ENCODE measurements around the gene ELK3. TPM values are rescaled to one million over a fixed set of nuclear protein-coding genes. Genes with fewer than 3 reads are reported as not detected.

The ELK3 gene
- total and polyA plus RNA-seq, 8 donors = 2.9 to 12.9 (median 6.1) TPM

- Histone ChIP-seq H3K27me3 (no peaks in the 10 kb centered on the region), H3K27ac (peak overlapping the region in 1 of 4 donors; percentile 39), H3K4me3 (peak overlapping the region in 1 of 4 donors; percentile 69), H3K4me1 (peaks cover 0 to 11% (median 0%) of the 10 kb centered on the region in 3 donors), H3K9me3 (no peaks in the 10 kb centered on the region), H3K36me3 (no peaks in the 10 kb centered on the region)
- 62 to 65% methylated on average over 9 of the region's 9 CpGs for WGBS, 2 donors
- no peak for DNase-seq
- intact Hi-C loops (cut with DNase I) = no loop called here
- FAIRE-seq = no peak
- TF ChIP-seq CTCF (IDR thresholded peaks at IDR 0.05) = no peak
- no peak for ATAC-seq
Measured at GRCh38 chr12:96192926-96193573, 1.1 kb upstream of the ELK3 start.

DNA sequence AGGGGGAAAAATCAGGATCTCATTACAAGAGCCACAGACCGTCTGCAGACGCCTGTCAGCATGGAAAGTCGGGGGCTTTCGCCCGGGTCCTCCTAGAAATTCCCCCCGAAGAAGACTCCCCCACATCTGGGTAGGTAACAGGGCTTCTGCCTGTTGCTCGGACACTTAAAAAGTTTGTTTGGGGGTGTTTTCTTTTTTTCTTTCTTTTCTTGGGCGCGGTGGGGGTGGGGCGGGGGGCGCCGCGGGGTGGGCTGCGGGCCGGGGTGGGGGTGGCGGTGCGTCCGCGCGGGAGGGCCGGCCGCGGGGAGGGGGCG lies 358 bp downstream of the ELK3 start:
- Histone ChIP-seq H3K4me1 (peaks cover 0 to 21% (median 0%) of the 10 kb centered on the region in 3 donors), H3K27me3 (no peaks in the 10 kb centered on the region), H3K36me3 (no peaks in the 10 kb centered on the region), H3K27ac (peak overlapping the region in 2 of 4 donors; percentile 44 to 54), H3K4me3 (peak overlapping the region; percentile 48 to 79 (median 63)), H3K9me3 (no peaks in the 10 kb centered on the region)
- no peak for FAIRE-seq
- intact Hi-C loops (cut with DNase I) = no loop called here
- 1% methylated on average over 11 to 23 of the region's 24 CpGs for WGBS, 2 donors
- no peak for ATAC-seq
- no peak for TF ChIP-seq CTCF (IDR thresholded peaks at IDR 0.05)
- DNase-seq = no peak

GRCh38 chr12:96194971-96195844 lies 1.0 kb downstream of the ELK3 start:
- H3K4me1 ChIP-seq = peaks cover 0 to 21% (median 0%) of the 10 kb centered on the region in 3 donors
- intact Hi-C loops (cut with DNase I) = no loop called here
- no peaks in the 10 kb centered on the region for H3K9me3 ChIP-seq
- FAIRE-seq (no peak), ATAC-seq (peak; percentile 47 to 68 (median 52)), DNase-seq (peak; percentile 29 to 81 (median 36))
- H3K27me3 ChIP-seq = no peaks in the 10 kb centered on the region
- no peaks in the 10 kb centered on the region for H3K36me3 ChIP-seq
- peak overlapping the region; percentile 48 to 79 (median 63) for H3K4me3 ChIP-seq
- H3K27ac ChIP-seq = peak overlapping the region in 2 of 4 donors; percentile 55 to 60
- no peak for TF ChIP-seq CTCF (IDR thresholded peaks at IDR 0.05)
- 1 to 2% methylated on average over 34 to 44 of the region's 44 CpGs for WGBS, 2 donors

GRCh38 chr12:96195845-96196451 lies 1.8 kb downstream of the ELK3 start:
- peaks cover 0 to 21% (median 0%) of the 10 kb centered on the region in 3 donors for H3K4me1 ChIP-seq
- no peak for DNase-seq
- no peak for TF ChIP-seq CTCF (IDR thresholded peaks at IDR 0.05)
- intact Hi-C loops (cut with DNase I) = no loop called here
- peak in 1 of 4 donors; percentile 12 for ATAC-seq
- no peaks in the 10 kb centered on the region for H3K36me3 ChIP-seq
- no peaks in the 10 kb centered on the region for H3K9me3 ChIP-seq
- WGBS, 2 donors = 46 to 48% methylated on average over 14 of the region's 14 CpGs
- H3K27ac ChIP-seq = peak overlapping the region in 2 of 4 donors; percentile 55 to 60
- FAIRE-seq = no peak
- H3K27me3 ChIP-seq = no peaks in the 10 kb centered on the region
- peak overlapping the region; percentile 48 to 79 (median 63) for H3K4me3 ChIP-seq

All from pancreas (tissue), 10 donors.